GM15510 (cell line): ENCODE results near the gene CDC25A.

ENCODE experiments used
- POLR2A ChIP-seq: IDR thresholded peaks from 3 replicates; pipeline ENCODE4 v1.6.1; 2011; ENCODE audit warnings: borderline replicate concordance; ENCODE audit not compliant: insufficient read length; ENCODE audit errors: extremely low read depth

CDC25A gene

DNA sequence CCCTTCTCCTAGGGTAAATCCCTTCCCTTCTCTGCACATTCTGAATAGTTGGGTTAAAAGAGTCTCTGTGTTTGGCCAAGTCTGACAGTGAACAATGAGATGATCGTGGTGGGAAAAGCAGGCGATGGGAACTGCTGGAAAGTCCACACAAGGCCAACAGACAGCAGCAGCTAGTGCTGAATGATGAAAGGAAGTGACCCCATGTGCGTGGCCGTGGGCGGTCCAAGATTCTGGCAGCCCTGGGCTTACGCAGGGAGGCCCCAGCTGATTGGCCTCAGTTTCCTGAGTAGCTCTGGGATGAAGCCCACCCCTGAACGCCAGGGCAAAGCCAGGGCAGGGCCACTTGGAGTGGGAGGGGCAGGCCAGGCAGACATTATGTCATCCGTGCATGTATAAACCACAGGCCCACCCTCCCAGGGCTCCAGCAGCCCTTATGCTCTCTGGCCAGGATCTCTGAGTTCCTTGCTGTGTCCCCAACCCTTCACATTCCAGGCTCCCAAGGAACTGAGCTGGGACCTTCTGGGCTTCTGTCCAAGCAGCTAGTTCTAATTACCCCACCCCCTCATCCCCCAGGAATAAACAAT, 57.8 kb downstream of the CDC25A start:
- TF ChIP-seq POLR2A = no peak

DNA sequence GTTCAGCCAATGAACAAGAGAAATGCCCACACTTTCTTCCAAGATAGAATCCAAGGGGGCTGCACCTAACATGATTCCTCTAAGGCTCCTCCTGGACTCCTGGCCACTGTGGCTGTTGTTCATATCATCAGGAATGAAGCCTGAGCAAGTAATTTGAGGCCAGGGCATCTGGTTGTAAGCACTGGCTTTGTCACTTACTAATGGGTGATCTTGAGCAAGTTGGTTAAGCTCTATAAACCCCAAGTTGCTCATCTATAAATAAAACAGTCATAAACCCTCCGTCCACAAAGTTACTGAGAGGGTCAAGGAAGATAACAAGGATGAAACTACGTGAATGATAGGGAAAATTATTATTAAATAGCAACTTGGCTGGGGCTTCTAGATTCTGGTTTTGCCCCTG, 58.3 kb downstream of the CDC25A start:
- TF ChIP-seq POLR2A = no peak

GRCh38 chr3:48128774-48129173, 59.4 kb downstream of the CDC25A start:
- TF ChIP-seq POLR2A = no peak

DNA sequence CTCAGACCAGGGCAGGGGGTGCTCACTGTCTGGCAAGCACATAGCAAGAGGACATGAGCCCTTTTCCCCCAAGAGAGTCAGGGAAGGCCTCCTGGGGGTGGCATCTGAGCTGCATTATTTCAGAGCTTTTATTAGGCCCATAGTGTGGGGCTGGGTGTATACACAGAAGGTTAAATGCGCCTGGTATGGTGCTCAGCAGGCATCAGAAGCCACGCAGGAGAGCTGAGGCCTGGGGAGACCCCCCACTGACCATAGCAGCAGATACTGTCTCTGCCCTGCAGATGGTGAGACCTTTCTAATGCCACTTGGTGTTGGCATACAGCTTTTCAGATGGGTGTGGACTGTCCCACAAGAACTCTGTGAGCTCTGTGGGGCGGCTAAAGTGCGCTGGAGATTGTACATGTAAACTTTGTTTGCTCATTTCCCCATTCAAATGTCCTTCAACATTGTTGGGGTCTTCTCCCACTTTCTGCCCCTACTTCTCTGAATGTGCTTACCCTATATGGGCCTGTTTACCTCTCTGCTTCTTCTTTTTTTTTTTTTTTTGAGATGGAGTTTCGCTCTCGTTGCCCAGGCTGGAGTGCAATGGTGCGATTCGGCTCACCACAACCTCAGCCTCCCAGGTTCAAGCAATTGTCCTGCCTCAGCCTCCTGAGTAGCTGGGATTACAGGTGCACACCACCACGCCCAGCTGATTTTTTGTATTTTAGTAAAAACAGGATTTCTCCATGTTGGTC, 62.2 kb downstream of the CDC25A start:
- no peak for TF ChIP-seq POLR2A

DNA sequence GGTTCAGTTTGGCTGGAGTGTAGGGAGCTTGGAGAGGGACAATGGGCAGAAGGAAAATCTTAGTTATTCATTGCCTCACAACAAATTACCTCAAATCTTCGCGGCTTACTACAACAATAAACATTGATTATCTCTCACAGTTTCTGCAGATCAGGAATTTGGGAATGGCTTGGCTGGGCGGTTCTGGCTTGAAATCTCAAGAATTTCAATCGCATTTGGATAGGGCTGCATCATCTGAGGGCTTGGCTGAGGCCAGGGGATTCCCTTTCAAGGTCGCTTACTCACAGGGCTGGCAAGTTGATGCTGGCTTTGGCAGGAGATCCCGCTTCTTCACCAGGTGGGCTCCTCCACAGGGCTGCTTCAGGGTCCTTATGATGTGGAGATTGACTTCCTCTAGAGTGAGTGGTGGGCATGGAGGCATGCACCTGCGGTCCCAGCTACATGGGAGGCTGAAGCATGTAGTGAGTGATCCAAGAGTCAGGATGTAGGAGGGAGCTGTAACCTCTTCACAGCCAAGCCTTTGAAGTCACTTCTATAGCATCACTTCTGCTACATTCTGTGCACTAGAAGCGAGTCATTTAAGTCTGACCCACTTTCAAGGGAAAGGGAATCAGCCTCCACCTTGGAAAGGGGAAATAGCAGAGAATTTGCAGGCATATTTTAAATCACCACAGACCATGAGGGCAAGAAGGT, 63.1 kb downstream of the CDC25A start:
- TF ChIP-seq POLR2A = no peak

DNA sequence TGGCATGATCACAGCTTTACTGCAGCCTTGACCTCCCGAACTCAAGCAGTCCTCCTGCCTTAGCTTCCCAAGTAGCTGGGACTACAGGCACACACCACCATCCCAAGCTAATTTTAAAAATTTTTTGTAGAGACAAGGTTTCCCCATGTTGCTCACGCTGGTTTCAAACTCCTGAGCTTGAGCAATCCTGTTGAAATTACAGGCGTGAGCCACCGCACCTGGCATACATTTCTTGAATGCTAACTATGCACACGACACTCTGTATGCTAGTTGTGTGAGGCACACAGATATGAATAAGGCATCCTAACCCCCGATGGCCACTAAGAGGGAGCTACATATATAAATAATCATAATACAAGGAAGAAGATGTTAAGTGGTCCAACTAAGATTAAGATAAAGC, 64.9 kb downstream of the CDC25A start:
- no peak for TF ChIP-seq POLR2A

DNA sequence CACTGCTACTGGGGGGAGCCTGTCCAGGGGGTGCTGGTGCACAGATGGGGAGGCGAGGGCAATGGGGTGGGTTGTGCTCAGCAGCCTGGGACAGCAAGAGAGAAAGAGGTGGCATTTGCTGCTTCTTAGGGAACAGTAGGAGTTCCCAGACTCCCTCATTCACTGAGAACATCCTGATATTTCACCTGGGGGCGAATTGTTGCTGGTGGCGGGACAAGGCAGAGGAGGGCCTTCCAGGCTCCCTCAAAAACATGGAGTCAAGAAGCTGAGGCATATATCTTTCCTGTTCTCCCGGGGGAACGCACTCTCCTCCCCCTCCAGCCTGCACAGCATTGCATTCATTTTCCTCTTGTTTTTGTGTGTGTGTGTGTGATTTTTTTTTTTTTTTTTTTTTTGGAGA, 65.7 kb downstream of the CDC25A start:
- TF ChIP-seq POLR2A = no peak

DNA sequence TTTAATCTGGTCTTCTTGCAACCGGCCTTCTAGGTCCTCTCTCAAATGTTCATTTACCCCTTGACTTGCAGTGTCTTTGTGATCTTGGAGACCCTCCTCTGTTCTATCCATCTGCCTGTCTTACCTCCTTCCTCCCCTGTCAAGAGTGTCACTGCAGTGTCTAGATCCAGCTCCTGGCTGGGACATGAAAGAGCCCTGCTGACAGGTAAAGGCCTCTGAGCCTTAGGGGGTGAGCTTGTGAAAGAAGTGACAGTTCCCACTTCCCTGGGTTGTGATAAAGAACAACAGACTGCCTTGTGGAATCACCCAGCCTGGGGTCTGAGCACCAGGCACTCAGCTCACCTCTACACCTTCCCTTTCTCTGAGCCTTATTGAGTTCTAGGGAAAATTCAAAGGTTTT, 68.0 kb downstream of the CDC25A start:
- no peak for TF ChIP-seq POLR2A

DNA sequence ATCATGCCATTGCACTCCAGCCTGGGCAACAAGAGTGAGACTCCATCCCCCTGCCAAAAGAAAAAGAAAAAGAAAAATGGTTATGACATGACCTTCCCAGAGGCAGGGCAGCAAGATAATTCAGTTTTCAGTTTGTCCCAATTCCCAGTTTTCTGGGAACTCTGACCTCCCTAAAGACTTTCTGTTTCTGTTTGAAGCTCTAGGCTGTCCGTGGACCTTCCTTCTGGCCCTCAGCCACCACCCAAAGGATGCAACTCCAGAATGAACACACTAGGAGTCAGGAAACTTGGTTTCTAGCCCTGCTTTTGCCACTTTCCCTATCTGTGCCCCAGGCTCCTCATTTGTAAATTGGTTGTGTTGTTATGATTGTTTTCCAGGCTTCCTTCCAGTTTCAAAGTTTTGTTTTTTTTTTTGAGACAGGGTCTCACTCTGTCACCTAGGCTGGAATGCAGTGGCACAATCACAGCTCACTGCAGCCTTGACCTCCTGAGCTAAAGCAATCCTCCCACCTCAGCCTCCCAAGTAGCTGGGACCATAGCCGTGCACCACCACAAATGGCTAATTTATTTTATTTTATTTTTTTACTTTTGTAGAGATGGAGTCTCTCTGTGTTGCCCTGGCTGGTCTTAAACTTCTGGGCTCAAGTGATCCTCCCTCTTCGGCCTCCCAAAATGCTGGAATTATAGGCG, 68.6 kb downstream of the CDC25A start:
- TF ChIP-seq POLR2A = no peak

DNA sequence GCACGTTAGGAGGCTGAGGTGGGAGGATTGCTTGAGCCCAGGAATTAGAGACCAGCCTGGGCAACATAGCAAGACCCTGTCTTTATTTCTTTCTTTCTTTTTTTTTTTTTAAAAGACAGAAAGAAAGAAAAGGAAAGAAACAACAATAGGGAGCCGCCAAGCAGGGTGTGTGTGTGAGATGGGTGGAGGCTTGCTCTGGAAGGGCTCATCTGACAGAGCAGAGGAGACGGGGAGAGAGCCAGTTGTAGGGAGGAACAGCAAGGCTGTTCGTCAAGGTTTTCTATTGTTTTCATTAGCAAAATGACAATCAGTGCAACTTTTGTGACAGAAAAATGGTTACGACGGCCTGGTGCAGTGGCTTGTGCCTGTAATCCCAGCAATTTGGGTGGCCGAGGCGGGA, 69.3 kb downstream of the CDC25A start:
- no peak for TF ChIP-seq POLR2A

DNA sequence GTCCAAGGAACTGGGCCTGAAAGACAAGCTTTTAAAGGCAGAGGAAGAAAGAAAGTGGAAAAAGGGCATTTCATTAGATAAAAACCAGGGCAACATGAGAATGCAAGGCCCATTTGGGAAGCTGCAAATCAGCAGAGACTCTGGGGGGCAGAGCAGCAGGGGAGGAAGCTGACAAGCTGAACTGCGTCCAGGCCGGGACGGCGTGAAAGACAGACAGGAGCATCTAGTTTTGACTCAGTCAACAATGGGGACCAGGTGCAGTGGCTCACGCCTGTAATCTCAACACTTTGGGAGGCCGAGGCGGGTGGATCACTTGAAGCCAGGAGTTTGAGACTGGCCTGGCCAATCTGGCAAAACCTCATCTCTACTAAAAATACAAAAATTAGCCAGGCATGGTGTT, 69.9 kb downstream of the CDC25A start:
- no peak for TF ChIP-seq POLR2A

DNA sequence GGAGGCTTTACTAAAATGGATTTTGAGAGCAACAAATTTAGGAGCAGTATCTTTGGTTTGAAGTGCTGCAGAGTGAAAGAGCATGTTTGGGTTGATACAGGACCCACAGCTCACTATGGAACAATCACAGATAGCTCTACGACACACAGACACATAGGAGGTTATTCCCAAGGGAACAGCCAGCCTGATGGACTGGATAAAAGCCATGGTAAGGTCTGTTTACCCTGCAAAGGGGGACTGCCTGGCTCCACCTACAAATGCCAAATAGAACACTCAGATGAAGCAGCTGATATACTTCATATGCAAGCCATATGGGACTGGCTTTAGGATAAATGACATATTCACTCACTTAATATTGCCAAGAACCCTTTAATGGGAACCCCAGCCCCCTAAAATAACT, 75.4 kb downstream of the CDC25A start:
- TF ChIP-seq POLR2A = no peak

- no peak for TF ChIP-seq POLR2A
These were observed 77.8 kb downstream of the CDC25A start for GRCh38 chr3:48110463-48110862.

- TF ChIP-seq POLR2A = no peak
These were observed 81.0 kb downstream of the CDC25A start for GRCh38 chr3:48107227-48107626.
